Gastrocnemius medialis (tissue), 4 donors: Measurements from ENCODE around the gene LAIR2. TPM values are rescaled to one million over a fixed set of nuclear protein-coding genes. Genes with fewer than 3 reads are reported as not detected.

Experiments used
- ATAC-seq, 2 donors: fragments of 150-250 bp; one replicate each; pipeline ENCODE4 v1.9.1; 2016
- DNase-seq, 2 donors: peaks; one replicate each; pipeline ENCODE4 v3.0.0-alpha.2; 2019
- H3K27ac ChIP-seq, 4 donors: fragments of 200-600 bp; sonication (generic); 1 replicate in 1 of 4; 2 replicates in 3 of 4; pipeline ENCODE4 v1.5.1; 2016 to 2018; ENCODE audit warnings: mild to moderate bottlenecking in 2 of 4, moderate library complexity in 1 of 4
- H3K27me3 ChIP-seq, 3 donors: fragments of 200-600 bp; sonication (generic) in 2 of 3; 1 replicate in 1 of 3; 2 replicates in 2 of 3; pipeline versions ENCODE4 v1.5.1 to v1.6.0; 2016 to 2019; ENCODE audit warnings: mild to moderate bottlenecking in 1 of 3, moderate library complexity in 1 of 3
- H3K36me3 ChIP-seq, 2 donors: fragments of 200-600 bp; sonication (generic) in 1 of 2; one replicate each; pipeline ENCODE4 v1.5.1; 2017 to 2018
- H3K4me1 ChIP-seq, 2 donors: fragments of 200-600 bp; sonication (generic) in 1 of 2; one replicate each; pipeline ENCODE4 v1.5.1; 2016 to 2017; ENCODE audit warnings: mild to moderate bottlenecking in 2 of 2
- H3K4me3 ChIP-seq, 4 donors: fragments of 200-600 bp; sonication (generic) in 3 of 4; 1 replicate in 1 of 4; 2 replicates in 3 of 4; pipeline ENCODE4 v1.5.1; 2016 to 2019; ENCODE audit warnings: mild to moderate bottlenecking in 2 of 4
- H3K9me3 ChIP-seq, 3 donors: fragments of 200-600 bp; sonication (generic) in 2 of 3; 1 replicate in 1 of 3; 2 replicates in 2 of 3; pipeline ENCODE4 v1.5.1; 2016 to 2019
- CTCF ChIP-seq, 5 experiments: fragments of 450-650 bp in 3 of 5; fragments of 200-600 bp in 2 of 5; sonication (generic) in 2 of 5; IDR thresholded peaks in 4 of 5; conservative IDR thresholded peaks in 1 of 5; 1 replicate in 4 of 5; 2 replicates in 1 of 5; pipeline ENCODE4 v1.5.1; 2016 to 2019; ENCODE audit warnings: antibody characterized with exemption in 5 of 5, mild to moderate bottlenecking in 3 of 5, moderate library complexity in 3 of 5
- POLR2A ChIP-seq, 2 donors: fragments of 450-650 bp; IDR thresholded peaks; one replicate each; pipeline ENCODE4 v1.6.1; 2017; ENCODE audit warnings: antibody characterized with exemption in 2 of 2, mild to moderate bottlenecking in 2 of 2, moderate library complexity in 2 of 2
- in situ Hi-C, 4 donors: fragments of 200-750 bp; cut with MboI; loops; one replicate each; pipeline versions ENCODE4 v1.15.0 to v1.8.0; 2017; ENCODE audit warnings: low sequenced_read_pairs in 4 of 4
- intact Hi-C: fragments of 100-400 bp; cut with DNase I; formaldehyde crosslinking; loops from one replicate; pipeline ENCODE4 v1.15.1; 2023; ENCODE audit warnings: low total_unique reads
- total RNA-seq, 4 donors: library from RNA; depleted of rRNA; stranded (reverse); fragments of >200 nt; gene quantifications; one replicate each; pipeline versions ENCODE4 v1.1.0 to v1.2.3, GENCODE V29; 2016

LAIR2 gene
- total RNA-seq, 4 donors from 2014 or later = not detected

DNA sequence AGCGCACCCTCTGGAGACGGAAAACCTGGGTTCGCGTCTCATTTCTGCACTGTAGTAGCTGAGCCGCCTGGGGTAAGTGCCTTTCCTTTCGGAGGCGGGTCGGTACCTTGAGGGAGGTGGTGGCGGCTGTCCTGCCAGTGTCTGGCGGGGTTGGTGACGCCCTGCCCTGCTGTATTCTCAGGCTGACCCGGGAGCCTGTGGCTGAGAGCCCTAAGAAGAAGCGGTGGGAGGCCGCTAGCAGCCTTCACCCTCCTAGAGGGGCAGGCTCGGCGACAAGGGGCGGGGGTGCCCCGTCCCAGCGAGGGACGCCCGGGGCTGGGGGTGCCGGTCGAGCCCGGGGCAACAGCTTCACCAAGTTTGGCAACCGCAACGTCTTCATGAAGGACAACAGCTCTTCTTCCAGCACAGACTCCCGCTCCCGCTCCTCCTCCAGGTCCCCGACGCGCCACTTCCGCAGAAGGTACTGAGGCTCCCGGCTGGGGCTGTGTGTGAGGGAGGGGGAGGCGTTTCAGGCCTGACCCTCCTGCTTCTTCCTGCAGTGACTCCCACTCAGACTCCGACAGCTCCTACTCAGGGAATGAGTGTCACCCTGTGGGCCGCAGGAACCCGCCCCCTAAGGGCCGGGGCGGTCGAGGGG lies 46.7 kb upstream of the LAIR2 start:
- no peak overlapping the region for H3K4me3 ChIP-seq
- in situ Hi-C loops (loop anchor here in 1 of 4 donors (10.0 kb wide), 1 partner anchor 251 kb away; the partner anchor contains the start of gene RPS9), intact Hi-C loops (no loop called here)
- H3K4me1 ChIP-seq = peaks cover 8 to 9% of the 10 kb centered on the region in 2 donors
- no peak for TF ChIP-seq CTCF (IDR thresholded peaks at IDR 0.05 in 4 of 5, conservative IDR thresholded peaks at IDR 0.05 in 1 of 5)
- no peak for TF ChIP-seq POLR2A (IDR thresholded peaks at IDR 0.05)
- no peak overlapping the region for H3K27ac ChIP-seq
- no peaks in the 10 kb centered on the region for H3K27me3 ChIP-seq
- ATAC-seq = no peak
- no peaks in the 10 kb centered on the region for H3K9me3 ChIP-seq
- no peak for DNase-seq
- peaks cover 9 to 100% of the 10 kb centered on the region in 2 donors for H3K36me3 ChIP-seq

DNA sequence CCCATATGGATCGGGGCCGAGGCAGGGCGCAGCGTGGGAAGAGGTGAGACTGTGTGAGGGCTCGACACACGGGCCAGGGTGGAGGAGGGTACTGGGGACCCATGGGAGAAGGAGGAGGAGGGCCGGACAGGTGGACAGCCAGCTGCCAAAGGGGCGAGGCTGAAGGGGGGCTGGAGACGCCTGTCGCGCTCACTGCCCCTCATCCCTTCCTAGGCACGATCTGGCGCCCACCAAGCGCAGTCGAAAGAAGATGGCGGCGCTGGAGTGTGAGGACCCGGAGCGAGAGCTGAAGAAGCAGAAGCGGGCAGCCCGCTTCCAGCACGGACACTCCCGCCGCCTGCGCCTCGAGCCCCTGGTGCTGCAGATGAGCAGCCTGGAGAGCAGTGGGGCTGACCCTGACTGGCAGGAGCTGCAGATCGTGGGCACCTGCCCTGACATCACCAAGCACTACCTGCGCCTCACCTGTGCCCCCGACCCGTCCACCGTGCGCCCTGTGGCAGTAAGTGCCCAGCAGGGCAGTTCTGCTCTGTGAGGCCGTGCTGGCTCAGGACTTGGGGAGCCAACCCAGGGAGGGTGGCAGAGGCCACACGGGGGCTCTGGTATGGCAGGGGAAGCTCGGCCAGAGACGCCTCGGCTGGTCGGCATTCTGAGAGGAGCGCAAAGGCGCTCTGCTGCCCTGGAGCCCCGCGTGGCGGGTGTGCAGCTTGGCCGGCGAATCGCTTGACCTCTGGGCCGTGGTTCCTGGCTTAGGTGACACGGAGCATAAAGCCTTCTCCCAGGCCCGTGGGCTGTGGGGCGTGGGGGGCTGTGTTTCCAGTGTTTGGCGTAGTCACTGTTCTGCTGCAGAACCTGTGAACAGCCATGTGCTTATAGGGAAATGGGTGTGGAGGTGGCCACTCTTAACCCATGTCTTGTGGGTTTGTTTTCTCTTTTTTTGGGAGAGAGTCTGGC lies 45.9 kb upstream of the LAIR2 start:
- H3K4me1 ChIP-seq = peaks cover 0 to 5% of the 10 kb centered on the region in 2 donors

GRCh38 chr19:54457773-54458647 lies 44.6 kb upstream of the LAIR2 start:
- H3K27me3 ChIP-seq = no peaks in the 10 kb centered on the region
- TF ChIP-seq POLR2A (IDR thresholded peaks at IDR 0.05) (no peak), CTCF (IDR thresholded peaks at IDR 0.05 in 4 of 5, conservative IDR thresholded peaks at IDR 0.05 in 1 of 5) (no peak)
- H3K4me3 ChIP-seq = no peak overlapping the region
- in situ Hi-C loops = loop anchor here in 1 of 4 donors (10.0 kb wide), 1 partner anchor 253 kb away; the partner anchor contains the start of gene RPS9
- H3K36me3 ChIP-seq = peaks cover 9 to 91% of the 10 kb centered on the region in 2 donors
- DNase-seq = no peak
- H3K9me3 ChIP-seq = no peaks in the 10 kb centered on the region
- ATAC-seq = no peak
- H3K27ac ChIP-seq = no peak overlapping the region
- H3K4me1 ChIP-seq = peaks cover 7 to 16% of the 10 kb centered on the region in 2 donors
- intact Hi-C loops = no loop called here

More for the DNA sequence above, 45.9 kb upstream of the LAIR2 start:
- Histone ChIP-seq H3K27me3 (no peaks in the 10 kb centered on the region), H3K4me3 (no peak overlapping the region), H3K9me3 (no peaks in the 10 kb centered on the region), H3K36me3 (peaks cover 9 to 100% of the 10 kb centered on the region in 2 donors), H3K27ac (no peak overlapping the region)
- TF ChIP-seq POLR2A (IDR thresholded peaks at IDR 0.05) = no peak
- no peak for TF ChIP-seq CTCF (IDR thresholded peaks at IDR 0.05 in 4 of 5, conservative IDR thresholded peaks at IDR 0.05 in 1 of 5)
- no peak for DNase-seq
- intact Hi-C loops (no loop called here), in situ Hi-C loops (loop anchor here in 1 of 4 donors (10.0 kb wide), 1 partner anchor 252 kb away; the partner anchor contains the start of gene RPS9)
- no peak for ATAC-seq

DNA sequence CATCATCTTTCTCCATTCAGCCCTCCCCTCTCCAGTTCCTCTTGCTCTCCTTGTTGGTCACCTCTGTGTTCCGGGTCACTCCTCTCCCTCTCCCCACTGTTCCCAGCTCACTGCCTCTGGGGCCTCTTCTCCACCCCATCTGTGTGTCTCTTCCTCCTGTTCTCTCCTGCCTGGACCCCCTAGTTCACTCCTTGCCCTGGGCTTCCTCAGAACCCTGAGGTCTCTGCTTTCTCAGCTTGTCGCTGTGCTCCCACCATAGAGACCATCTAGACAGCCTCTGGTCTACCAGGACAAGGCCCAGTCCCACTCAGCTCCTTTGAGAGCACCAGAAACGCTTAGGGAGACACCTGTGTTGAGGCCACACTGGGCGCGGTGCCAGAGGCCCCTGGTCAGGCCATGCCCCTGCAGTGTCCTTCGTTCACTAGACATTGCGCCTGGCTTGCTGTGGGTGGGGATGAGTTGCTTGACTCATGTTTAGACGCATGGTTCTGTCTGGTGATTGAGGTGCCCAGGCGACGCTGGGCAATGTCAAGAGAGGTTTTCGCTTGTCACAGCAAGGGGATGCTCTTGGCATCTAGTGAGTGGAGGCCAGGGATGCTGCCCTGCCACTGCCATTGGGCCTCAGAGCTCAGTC lies 43.9 kb upstream of the LAIR2 start:
- no peak overlapping the region for H3K27ac ChIP-seq
- no peak for DNase-seq
- in situ Hi-C loops = loop anchor here in 1 of 4 donors (10.0 kb wide), 1 partner anchor 254 kb away; the partner anchor contains the start of gene RPS9
- no peak for ATAC-seq
- no peak overlapping the region for H3K4me3 ChIP-seq
- TF ChIP-seq POLR2A (IDR thresholded peaks at IDR 0.05) = no peak
- TF ChIP-seq CTCF (IDR thresholded peaks at IDR 0.05 in 4 of 5, conservative IDR thresholded peaks at IDR 0.05 in 1 of 5) = no peak
- peaks cover 7 to 16% of the 10 kb centered on the region in 2 donors for H3K4me1 ChIP-seq
- H3K27me3 ChIP-seq = no peaks in the 10 kb centered on the region
- no peaks in the 10 kb centered on the region for H3K9me3 ChIP-seq
- intact Hi-C loops = no loop called here
- peaks cover 9 to 84% of the 10 kb centered on the region in 2 donors for H3K36me3 ChIP-seq
